Inflammatory macrophage (primary cell): Measurements from ENCODE around the gene CLEC4F.

Experiments used
- DNase-seq, 2 donors: peaks; one replicate each; pipeline ENCODE4 v3.0.0-alpha.2; 2020 to 2022
- total RNA-seq, 18 experiments: gene quantifications; one replicate each; lab custom pipeline; 2026; ENCODE audit warnings: mixed read lengths in 6 of 18, inconsistent platforms in 2 of 18; lab: John Stamatoyannopoulos, UW

CLEC4F gene
- total RNA-seq, result 0 to 0.43 (median 0.04) reads per million in 18 experiments

GRCh38 chr2:70820499-70820898, at the start of gene CLEC4F:
Gene CLEC4F, minus strand, starts transcription at chr2:70820599. Its CDS starts 76 bp downstream, at chr2:70820523.
- no peak for DNase-seq

DNA sequence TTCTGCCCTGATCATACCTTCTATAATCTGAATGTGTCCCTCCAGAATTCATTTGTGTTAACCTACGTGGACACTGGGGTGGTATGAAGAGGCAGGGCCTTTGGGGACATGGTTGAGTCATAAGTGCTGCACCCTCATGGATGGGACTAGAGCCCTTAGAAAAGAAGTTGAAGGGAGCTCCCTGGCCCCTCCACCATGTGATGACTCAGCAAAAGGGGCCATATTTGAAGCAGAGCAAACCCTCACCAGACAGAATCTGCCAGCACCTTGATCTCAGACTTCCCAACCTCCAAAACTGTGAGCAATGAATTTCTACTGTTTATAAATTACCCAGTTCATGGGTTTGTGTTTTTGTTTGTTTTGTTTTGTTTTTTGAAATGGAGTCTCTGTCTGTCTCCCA, 48.6 kb upstream of the CLEC4F start:
- DNase-seq, result no peak

DNA sequence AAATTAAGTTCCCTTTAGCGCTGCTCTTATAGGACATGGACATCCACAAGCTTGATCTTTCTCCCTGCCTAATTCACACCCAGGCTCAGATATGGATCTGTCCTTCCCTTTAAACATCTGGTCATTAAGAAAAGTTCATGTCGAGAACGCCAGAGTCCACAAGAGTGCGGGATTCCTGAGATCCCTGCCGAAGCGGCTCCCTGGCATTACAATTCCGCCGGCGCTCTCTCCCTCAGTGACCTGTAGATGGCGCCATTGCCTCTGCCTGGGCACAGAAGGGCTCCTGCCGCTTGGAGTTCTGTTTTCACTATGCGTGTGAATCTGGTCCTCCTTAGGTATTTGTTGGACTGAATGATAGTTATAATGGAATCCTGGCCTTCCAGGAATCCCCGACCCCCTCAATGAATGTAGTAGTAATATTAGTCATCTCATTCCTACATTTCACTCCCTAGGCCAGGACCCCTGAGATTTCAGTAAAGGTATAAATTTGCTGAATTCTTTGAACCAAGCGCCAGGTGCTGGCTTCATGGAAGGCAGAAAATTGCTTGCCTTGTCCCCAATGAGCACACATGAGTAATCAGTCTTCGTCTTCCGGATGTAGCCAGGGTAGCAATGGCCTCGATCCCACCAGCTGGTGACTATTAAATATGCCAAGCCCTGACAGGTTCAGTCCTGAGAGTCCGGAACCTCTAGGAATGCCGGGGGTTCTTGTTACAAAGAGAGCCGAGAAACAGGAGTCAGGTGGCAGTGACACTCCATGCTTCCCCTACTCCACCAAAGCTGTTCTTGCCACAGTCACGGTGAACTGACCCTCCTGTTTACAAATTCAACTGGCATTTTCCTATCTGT, 41.6 kb upstream of the CLEC4F start:
- peak; percentile 79 for DNase-seq

- DNase-seq, result no peak
Measured at GRCh38 chr2:70855667-70856066, 35.3 kb upstream of the CLEC4F start.

DNA sequence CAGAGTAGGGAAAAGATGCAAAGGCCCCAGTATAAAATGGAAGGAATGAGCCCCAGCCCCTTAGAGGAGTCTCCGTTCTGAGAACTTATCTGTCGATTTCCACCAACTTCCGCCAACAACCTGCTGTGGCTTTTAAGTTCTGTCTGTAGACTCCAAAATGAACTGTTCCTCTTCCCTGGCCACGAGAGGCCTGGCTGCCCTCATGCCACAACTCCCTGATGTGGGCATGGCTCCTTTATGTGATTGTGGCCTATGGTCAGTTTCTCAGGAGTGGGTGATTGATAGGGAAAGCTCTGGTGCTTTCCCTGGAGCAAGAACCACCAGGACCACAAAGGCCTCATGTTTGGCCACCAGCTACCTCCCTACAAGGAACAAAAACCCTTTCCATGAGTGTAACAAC, 34.0 kb upstream of the CLEC4F start:
- peak; percentile 29 to 51 for DNase-seq

GRCh38 chr2:70852824-70853223, 32.4 kb upstream of the CLEC4F start:
- peak; percentile 71 to 75 for DNase-seq

GRCh38 chr2:70851704-70852103, 31.3 kb upstream of the CLEC4F start:
- DNase-seq, result peak; percentile 88 to 90

DNA sequence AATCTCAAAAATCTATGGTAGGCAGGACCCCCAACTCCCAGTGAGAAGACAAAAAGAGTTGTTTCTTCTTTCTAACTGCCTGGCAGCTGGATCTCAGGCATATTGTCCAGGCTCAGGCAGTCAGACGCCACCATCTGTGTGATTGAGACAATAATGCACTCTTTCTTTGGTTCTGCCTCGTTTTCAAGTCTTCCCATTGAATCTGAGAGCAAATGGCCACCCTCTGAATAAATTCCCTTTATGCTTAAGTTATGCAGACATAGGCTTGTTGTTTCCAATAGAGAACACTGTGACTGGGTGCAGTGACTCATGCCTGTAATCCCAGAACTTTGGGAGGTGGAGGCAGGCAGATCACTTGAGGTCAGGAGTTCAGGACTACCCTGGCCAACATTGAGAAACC, 30.5 kb upstream of the CLEC4F start:
- DNase-seq, result peak; percentile 26 to 46

DNA sequence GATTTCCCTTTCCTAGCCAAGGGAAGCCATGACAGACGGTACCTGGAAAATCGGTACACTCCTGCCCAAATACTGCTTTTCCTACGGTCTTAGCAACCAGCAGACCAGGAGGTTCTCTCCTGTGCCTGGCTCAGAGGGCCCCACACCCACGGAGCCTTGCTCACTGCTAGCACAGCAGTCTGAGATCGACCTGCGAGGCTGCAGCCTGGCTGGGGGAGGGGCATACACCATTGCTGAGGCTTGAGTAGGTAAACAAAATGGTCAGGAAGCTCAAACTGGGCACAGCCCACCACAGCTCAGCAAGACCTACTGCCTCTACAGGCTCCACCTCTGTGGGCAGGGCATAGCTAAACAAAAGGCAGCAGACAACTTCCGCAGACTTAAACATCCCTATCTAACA, 22.0 kb upstream of the CLEC4F start:
- DNase-seq, result no peak

- no peak for DNase-seq
Measured at GRCh38 chr2:70837980-70838925, 17.9 kb upstream of the CLEC4F start.

GRCh38 chr2:70835643-70836042, 15.2 kb upstream of the CLEC4F start, which contains the start of gene CD207:
Gene CD207, minus strand, starts transcription at chr2:70835816. Its CDS starts 40 bp downstream, at chr2:70835776.
- no peak for DNase-seq

- DNase-seq, result no peak
Measured at GRCh38 chr2:70834881-70835280, 14.5 kb upstream of the CLEC4F start.

GRCh38 chr2:70834106-70834505, 13.7 kb upstream of the CLEC4F start:
- no peak for DNase-seq

GRCh38 chr2:70833246-70833645, 12.8 kb upstream of the CLEC4F start:
- no peak for DNase-seq

GRCh38 chr2:70832386-70832785, 12.0 kb upstream of the CLEC4F start:
- DNase-seq, result peak; percentile 54 to 65

- DNase-seq, result no peak
Measured at GRCh38 chr2:70831861-70832260, 11.5 kb upstream of the CLEC4F start.

GRCh38 chr2:70830366-70830765, 10.0 kb upstream of the CLEC4F start:
- DNase-seq, result no peak

DNA sequence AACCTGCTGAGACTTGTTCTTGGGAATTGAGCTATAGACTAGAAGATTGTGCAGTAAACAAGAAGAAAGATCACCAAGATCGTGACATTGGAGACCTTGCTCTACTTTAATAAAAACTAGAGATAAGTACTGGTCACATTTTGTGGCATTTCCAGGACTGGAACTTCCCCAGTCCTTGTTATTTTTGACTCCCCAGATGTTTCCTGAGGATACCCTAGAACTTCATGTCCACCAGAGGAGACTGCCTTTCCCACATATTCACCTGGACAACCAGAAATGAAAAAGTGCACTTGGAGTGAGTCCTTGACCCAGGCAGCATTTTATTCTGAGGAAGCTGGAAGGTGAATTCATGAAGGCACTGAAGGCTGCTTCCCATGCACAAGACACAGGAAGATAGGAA, 9.5 kb upstream of the CLEC4F start:
- DNase-seq, result no peak

GRCh38 chr2:70828914-70829824, 8.8 kb upstream of the CLEC4F start:
- DNase-seq, result peak in 1 of 2 donors; percentile 15

GRCh38 chr2:70828115-70828514, 7.7 kb upstream of the CLEC4F start:
- no peak for DNase-seq

GRCh38 chr2:70827388-70827787, 7.0 kb upstream of the CLEC4F start:
- DNase-seq, result peak in 1 of 2 donors; percentile 21
